Endothelial cell of umbilical vein (primary cell): Measurements from ENCODE around the gene N4BP2. TPM values are rescaled to one million over a fixed set of nuclear protein-coding genes. Genes with fewer than 3 reads are reported as not detected.

Experiments used
- BruUV-seq: library from RNA; stranded (reverse); fragments of 400-500 nt; replicated peaks from 2 replicates; lab custom pipeline; 2021; lab: Mats Ljungman, UMichigan
- CTCF ChIA-PET: fragments of 300-600, 350-600 bp; sonication (Branson Sonifier 250); formaldehyde crosslinking; loops from one replicate; lab custom pipeline; 2021; ENCODE audit warnings: antibody characterized with exemption, inconsistent platforms; lab: Charles Lee
- POLR2A ChIA-PET: fragments of 300-600, 350-600 bp; sonication (Branson Sonifier 250); formaldehyde crosslinking; loops from one replicate; lab custom pipeline; 2021; ENCODE audit warnings: antibody characterized with exemption, inconsistent platforms; lab: Charles Lee
- DNase-seq: peaks from one replicate; pipeline ENCODE4 v3.0.0-alpha.2; 2011; ENCODE audit warnings: low read depth, low spot score
- FAIRE-seq: peaks from 2 replicates; lab custom pipeline; 2011; peaks lifted over from hg19 to GRCh38; lab: Jason Lieb, UNC
- H2AFZ ChIP-seq: 2 replicates; pipeline ENCODE4 v1.6.0; 2012; ENCODE audit warnings: low read depth, low read length, control low read depth, inconsistent platforms
- H3K27ac ChIP-seq: 2 replicates; pipeline ENCODE4 v1.5.1; 2011; ENCODE audit warnings: low read depth, mild to moderate bottlenecking, control low read depth, low read length, moderate library complexity; ENCODE audit not compliant: insufficient read depth
- H3K27me3 ChIP-seq, 2 experiments: 2 replicates each; pipeline versions ENCODE4 v1.6.0 to v1.6.1; 2011; ENCODE audit warnings: low read length in 2 of 2, mixed read lengths in 1 of 2; ENCODE audit not compliant: control insufficient read depth in 2 of 2, insufficient read depth in 2 of 2
- H3K36me3 ChIP-seq, 2 experiments: 2 replicates in 1 of 2; 3 replicates in 1 of 2; pipeline ENCODE4 v1.5.1; 2011; ENCODE audit warnings: low read length in 2 of 2, mild to moderate bottlenecking in 1 of 2, moderate library complexity in 1 of 2; ENCODE audit not compliant: control insufficient read depth in 2 of 2, insufficient read depth in 2 of 2; ENCODE audit errors: extremely low read depth in 1 of 2
- H3K4me1 ChIP-seq: 3 replicates; pipeline ENCODE4 v1.5.1; 2011; ENCODE audit warnings: mild to moderate bottlenecking, low read length; ENCODE audit not compliant: control insufficient read depth, insufficient read depth; ENCODE audit errors: extremely low read depth
- H3K4me2 ChIP-seq: 2 replicates; pipeline ENCODE4 v1.6.1; 2011; ENCODE audit warnings: low read length, control low read depth, mixed read lengths; ENCODE audit not compliant: insufficient read depth
- H3K4me3 ChIP-seq, 3 experiments: fragments of 200-600 bp in 1 of 3; sonication (generic), shearing (Covaris generic) in 1 of 3; replicated peaks in 1 of 3; 2 replicates each; pipeline ENCODE4 v1.5.1; 2011 to 2016; ENCODE audit warnings: control low read depth in 3 of 3, low read length in 3 of 3, mild to moderate bottlenecking in 2 of 3, inconsistent platforms in 1 of 3, low read depth in 1 of 3, moderate library complexity in 1 of 3; ENCODE audit not compliant: insufficient read depth in 1 of 3
- H3K79me2 ChIP-seq: 2 replicates; pipeline ENCODE4 v1.6.0; 2012; ENCODE audit warnings: low read length, inconsistent platforms; ENCODE audit not compliant: control insufficient read depth, insufficient read depth
- H3K9ac ChIP-seq: replicated peaks from 2 replicates; pipeline ENCODE3; 2011; ENCODE audit warnings: low read length, control low read depth; ENCODE audit not compliant: insufficient read depth; ENCODE audit errors: extremely low read depth
- H3K9me1 ChIP-seq: replicated peaks from 3 replicates; pipeline ENCODE4 v1.6.0; 2011; ENCODE audit warnings: mild to moderate bottlenecking, low read length; ENCODE audit not compliant: control insufficient read depth, insufficient read depth; ENCODE audit errors: extremely low read depth
- H3K9me3 ChIP-seq: replicated peaks from 2 replicates; pipeline ENCODE4 v1.5.1; 2012; ENCODE audit warnings: low read length, inconsistent platforms; ENCODE audit not compliant: control insufficient read depth, insufficient read depth
- H4K20me1 ChIP-seq: replicated peaks from 2 replicates; pipeline ENCODE3; 2011; ENCODE audit warnings: mild to moderate bottlenecking, low read length; ENCODE audit not compliant: control insufficient read depth, insufficient read depth; ENCODE audit errors: extremely low read depth
- CTCF ChIP-seq, 2 donors: IDR thresholded peaks; 1 replicate in 1 of 2; 2 replicates in 1 of 2; pipeline ENCODE4 v1.5.1; 2011; ENCODE audit warnings: low read length in 2 of 2, mild to moderate bottlenecking in 2 of 2, moderate library complexity in 2 of 2, control low read depth in 1 of 2, inconsistent platforms in 1 of 2, low read depth in 1 of 2; ENCODE audit not compliant: insufficient read depth in 1 of 2; ENCODE audit errors: extremely low read depth in 1 of 2
- EZH2 ChIP-seq: IDR thresholded peaks from 2 replicates; pipeline ENCODE4 v1.6.1; 2012; ENCODE audit warnings: borderline replicate concordance, low read depth, mild to moderate bottlenecking, moderate library complexity, low read length, inconsistent platforms; ENCODE audit not compliant: severe bottlenecking
- FOS ChIP-seq: IDR thresholded peaks from 2 replicates; pipeline ENCODE4 v1.6.1; 2011; ENCODE audit warnings: mild to moderate bottlenecking, low read length, moderate library complexity, borderline replicate concordance; ENCODE audit not compliant: insufficient read depth
- GATA2 ChIP-seq: IDR thresholded peaks from 2 replicates; pipeline ENCODE4 v1.7.0; 2011; ENCODE audit warnings: low read depth, mild to moderate bottlenecking, moderate library complexity, mixed read lengths, low read length; ENCODE audit not compliant: insufficient read length, insufficient read depth
- JUN ChIP-seq: IDR thresholded peaks from 2 replicates; pipeline ENCODE4 v1.6.1; 2011; ENCODE audit warnings: borderline replicate concordance, low read depth; ENCODE audit not compliant: insufficient read length, insufficient read depth
- MAX ChIP-seq: IDR thresholded peaks from 2 replicates; pipeline ENCODE4 v1.6.1; 2011; ENCODE audit not compliant: insufficient read depth, insufficient read length
- MYC ChIP-seq: IDR thresholded peaks from one replicate; pipeline ENCODE4 v1.6.1; 2011; ENCODE audit warnings: mild to moderate bottlenecking, low read depth, low read length
- POLR2A ChIP-seq: IDR thresholded peaks from 2 replicates; pipeline ENCODE4 v1.6.1; 2012; ENCODE audit warnings: low read depth, mild to moderate bottlenecking, control low read depth, low read length
- POLR2AphosphoS5 ChIP-seq: IDR thresholded peaks from 2 replicates; pipeline ENCODE4 v1.6.1; 2012; ENCODE audit warnings: low read depth, mild to moderate bottlenecking, control low read depth, low read length, moderate library complexity; ENCODE audit not compliant: insufficient read depth
- dilution Hi-C: fragments of 300-500 bp; cut with MboI; formaldehyde crosslinking; loops from one replicate; pipeline ENCODE4 v1.15.0; 2019; ENCODE audit warnings: low sequenced_read_pairs; ENCODE audit not compliant: extremely low pct_ligation_motif_present
- intact Hi-C: fragments of 100-400 bp; cut with micrococcal nuclease; formaldehyde crosslinking; loops from one replicate; pipeline ENCODE4 v1.10.0; 2022
- polyA plus RNA-seq, 4 experiments: library from polyadenylated mRNA; depleted of rRNA in 3 of 4; stranded (reverse) in 3 of 4; unstranded in 1 of 4; fragments of >200 nt; gene quantifications; 2 replicates each; pipeline versions ENCODE4 v1.2.1 to v1.2.3, GENCODE V29; 2011 to 2012; ENCODE audit warnings: missing spikeins in 1 of 4
- total RNA-seq: library from RNA; stranded (reverse); gene quantifications from 2 replicates; pipeline ENCODE4 v1.2.3, GENCODE V29; 2021

Gene N4BP2
- total and polyA plus RNA-seq, 2 donors (not counting 3 experiments of a cell fraction or from before 2014, with no cell fraction given), result 0.87 to 6.9 TPM

GRCh38 chr4:40040908-40041307 is 15.7 kb upstream of the N4BP2 start:
- Histone ChIP-seq H3K4me3 (no peak overlapping the region), H3K9me1 (no peaks in the 10 kb centered on the region), H3K4me2 (no peak overlapping the region), H3K9ac (no peak overlapping the region), H3K27ac (peak overlapping the region; percentile 5), H3K27me3 (no peaks in the 10 kb centered on the region), H2AFZ (peak overlapping the region; percentile 90), H4K20me1 (no peaks in the 10 kb centered on the region), H3K79me2 (no peaks in the 10 kb centered on the region), H3K36me3 (no peaks in the 10 kb centered on the region), H3K4me1 (peaks cover 3% of the 10 kb centered on the region), H3K9me3 (no peaks in the 10 kb centered on the region)
- BruUV-seq, result no TSS peak
- ChIA-PET POLR2A (no interaction called here), CTCF (interaction anchor here (1.3 kb wide), 1 partner anchor 11 kb away, joined by 4 read pairs; no protein-coding TSS in a partner anchor)
- dilution Hi-C loops, result no loop called here
- peak; percentile 73 for FAIRE-seq
- intact Hi-C loops, result no loop called here
- TF ChIP-seq GATA2 (no peak), EZH2 (no peak), POLR2A (no peak), POLR2AphosphoS5 (no peak), MYC (no peak), FOS (no peak), MAX (no peak), CTCF (IDR thresholded peaks at IDR 0.05; ENCODE audit: extremely low read depth in 1 of 2, insufficient read depth in 1 of 2, low read depth in 1 of 2, low read length in 2 of 2) (no peak), JUN (no peak)
- no peak for DNase-seq
